Left lung (tissue), 10 donors: ENCODE results near the gene TUBGCP6. TPM values are rescaled to one million over a fixed set of nuclear protein-coding genes. Genes with fewer than 3 reads are reported as not detected.

Source experiments
- ATAC-seq: fragments of 200-7000 bp; cut with Tn5 transposase; one replicate; pipeline ENCODE4 v1.9.1; 2020; ENCODE audit warnings: moderate library complexity
- DNase-seq, 4 donors: peaks; one replicate each; pipeline ENCODE4 v3.0.0-alpha.2; 2013 to 2020
- H3K27ac ChIP-seq, 2 donors: fragments of 200-600 bp; sonication (generic) in 1 of 2; one replicate each; pipeline versions ENCODE4 v1.5.0 to v1.8.0; 2020 to 2021
- H3K27me3 ChIP-seq, 2 donors: fragments of 200-600 bp; sonication (generic) in 1 of 2; one replicate each; pipeline versions ENCODE4 v1.5.0 to v1.8.0; 2020 to 2021
- H3K36me3 ChIP-seq, 2 donors: fragments of 200-600 bp; sonication (generic) in 1 of 2; one replicate each; pipeline versions ENCODE4 v1.5.0 to v1.8.0; 2020 to 2021
- H3K4me1 ChIP-seq, 2 donors: fragments of 200-600 bp; one replicate each; pipeline ENCODE4 v1.8.0; 2021
- H3K4me3 ChIP-seq, 2 donors: fragments of 200-600 bp; sonication (generic) in 1 of 2; one replicate each; pipeline versions ENCODE4 v1.5.0 to v1.8.0; 2020 to 2021; ENCODE audit warnings: mild to moderate bottlenecking in 1 of 2
- H3K9me3 ChIP-seq, 2 donors: fragments of 200-600 bp; sonication (generic) in 1 of 2; one replicate each; pipeline versions ENCODE4 v1.5.0 to v1.8.0; 2020 to 2021
- intact Hi-C, 2 donors: fragments of 100-400 bp; cut with DNase I; formaldehyde crosslinking; loops; one replicate each; pipeline versions ENCODE4 v1.11.2 to v1.14.2; 2022
- polyA plus RNA-seq, 6 donors: library from polyadenylated mRNA; unstranded; fragments of 120-200 nt; gene quantifications; one replicate each; pipeline ENCODE4 v1.2.1, GENCODE V29; 2013; ENCODE audit not compliant: insufficient read length in 6 of 6
- total RNA-seq, 2 donors: library from RNA; stranded (reverse); fragmentation: NEBNext Ultra II Directional; extraction: Animal tissue kit (Norgen Biotek cat#: 25700); gene quantifications; one replicate each; pipeline ENCODE4 v1.2.1, GENCODE V29; 2021
- TF ChIP-seq, protein P1 (sequence below), 2 donors: fragments of 200-600 bp; sonication (generic) in 1 of 2; IDR thresholded peaks; one replicate each; pipeline versions ENCODE4 v1.5.0 to v1.8.0; 2021; ENCODE audit warnings: antibody characterized with exemption in 2 of 2
- donor health status: DM: no; HTN: yes; CAD: no.
- donor health status: DM: no; HTN: no; CAD: no.

Gene TUBGCP6
- total and polyA plus RNA-seq, 8 donors = 37.2 to 50.1 (median 42.7) TPM

DNA sequence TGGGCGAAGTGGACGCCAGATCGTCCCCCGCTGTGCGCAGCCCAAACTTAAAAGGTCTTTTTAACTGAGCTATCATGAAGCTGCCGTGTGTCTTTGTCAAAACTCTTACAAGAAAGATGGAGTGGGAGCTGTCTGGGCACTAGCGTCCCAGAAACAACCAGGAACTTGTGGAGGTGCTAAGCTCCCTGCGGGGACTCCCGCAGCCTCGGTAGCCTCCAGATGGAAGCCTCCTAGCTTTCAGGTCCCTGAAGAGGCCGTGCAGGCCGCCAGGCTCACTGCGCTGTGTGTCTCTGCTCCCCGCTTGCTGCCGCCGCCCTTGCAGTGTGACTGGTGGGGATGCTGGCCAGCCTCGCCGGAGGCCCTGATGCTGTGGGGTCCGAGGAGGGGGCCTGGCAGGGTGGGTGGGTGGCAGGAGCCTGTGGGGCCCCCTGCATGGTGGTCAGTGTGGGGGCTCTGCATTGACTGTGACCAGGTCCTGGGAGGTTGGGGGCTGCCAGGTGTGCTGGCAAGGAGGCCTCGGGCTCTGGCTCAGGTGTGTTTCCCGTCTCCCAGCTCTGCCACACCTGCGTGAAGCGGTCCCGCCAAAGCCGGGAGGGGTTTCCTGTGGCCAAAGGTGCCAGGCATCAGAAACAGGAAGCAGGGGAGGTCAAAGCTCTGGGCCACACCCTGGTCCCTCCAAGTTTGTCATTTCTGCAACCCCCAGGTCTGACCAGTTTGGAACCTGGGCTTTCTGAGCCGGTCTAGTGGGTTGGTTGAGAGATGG, 57.9 kb downstream of the TUBGCP6 start:
- ATAC-seq (no peak), DNase-seq (peak in 1 of 4 donors; percentile 84)
- Histone ChIP-seq H3K9me3 (no peaks in the 10 kb centered on the region), H3K4me1 (peaks cover 24 to 78% of the 10 kb centered on the region in 2 donors), H3K4me3 (peak overlapping the region; percentile 62 to 77), H3K27me3 (no peaks in the 10 kb centered on the region), H3K36me3 (no peaks in the 10 kb centered on the region), H3K27ac (peak overlapping the region; percentile 62 to 77)
- intact Hi-C loops = no loop called here
- TF ChIP-seq, protein P1, sequence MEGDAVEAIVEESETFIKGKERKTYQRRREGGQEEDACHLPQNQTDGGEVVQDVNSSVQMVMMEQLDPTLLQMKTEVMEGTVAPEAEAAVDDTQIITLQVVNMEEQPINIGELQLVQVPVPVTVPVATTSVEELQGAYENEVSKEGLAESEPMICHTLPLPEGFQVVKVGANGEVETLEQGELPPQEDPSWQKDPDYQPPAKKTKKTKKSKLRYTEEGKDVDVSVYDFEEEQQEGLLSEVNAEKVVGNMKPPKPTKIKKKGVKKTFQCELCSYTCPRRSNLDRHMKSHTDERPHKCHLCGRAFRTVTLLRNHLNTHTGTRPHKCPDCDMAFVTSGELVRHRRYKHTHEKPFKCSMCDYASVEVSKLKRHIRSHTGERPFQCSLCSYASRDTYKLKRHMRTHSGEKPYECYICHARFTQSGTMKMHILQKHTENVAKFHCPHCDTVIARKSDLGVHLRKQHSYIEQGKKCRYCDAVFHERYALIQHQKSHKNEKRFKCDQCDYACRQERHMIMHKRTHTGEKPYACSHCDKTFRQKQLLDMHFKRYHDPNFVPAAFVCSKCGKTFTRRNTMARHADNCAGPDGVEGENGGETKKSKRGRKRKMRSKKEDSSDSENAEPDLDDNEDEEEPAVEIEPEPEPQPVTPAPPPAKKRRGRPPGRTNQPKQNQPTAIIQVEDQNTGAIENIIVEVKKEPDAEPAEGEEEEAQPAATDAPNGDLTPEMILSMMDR (IDR thresholded peaks at IDR 0.05) = no peak

DNA sequence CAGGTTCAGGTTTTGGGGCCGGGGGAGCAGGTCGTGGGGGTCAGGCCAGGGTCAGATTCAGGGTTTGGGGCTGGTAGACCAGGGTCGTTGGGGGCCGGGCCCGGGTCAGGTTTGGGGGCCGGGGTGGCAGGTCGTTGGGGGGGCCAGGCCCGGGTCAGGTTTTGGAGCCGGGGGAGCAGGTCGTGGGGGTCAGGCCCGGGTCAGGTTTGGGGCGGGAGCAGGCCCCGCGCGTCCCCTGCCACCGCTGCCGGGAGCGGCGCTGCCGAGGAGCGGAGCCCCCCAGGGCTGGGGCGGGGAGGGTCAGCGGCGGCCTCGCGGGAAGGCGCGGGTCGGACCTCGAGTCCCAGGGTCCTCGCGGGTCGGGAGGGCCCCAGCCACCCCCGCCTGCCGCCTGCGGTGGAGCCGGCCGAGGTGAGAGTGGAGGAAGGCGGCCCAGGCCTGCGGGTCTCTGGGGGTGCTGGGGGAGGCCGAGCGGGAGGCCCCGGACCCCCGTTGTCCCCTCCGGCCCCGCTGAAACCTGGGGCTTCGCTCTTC, 58.6 kb downstream of the TUBGCP6 start:
- no peaks in the 10 kb centered on the region for H3K9me3 ChIP-seq
- H3K27me3 ChIP-seq = no peaks in the 10 kb centered on the region
- no peak for ATAC-seq
- DNase-seq = peak in 1 of 4 donors; percentile 85
- intact Hi-C loops = no loop called here
- no peaks in the 10 kb centered on the region for H3K36me3 ChIP-seq
- H3K4me3 ChIP-seq = peak overlapping the region; percentile 62 to 77
- H3K27ac ChIP-seq = peak overlapping the region; percentile 62 to 77
- TF ChIP-seq, protein P1 (IDR thresholded peaks at IDR 0.05) = no peak
- H3K4me1 ChIP-seq = peaks cover 24 to 71% of the 10 kb centered on the region in 2 donors

DNA sequence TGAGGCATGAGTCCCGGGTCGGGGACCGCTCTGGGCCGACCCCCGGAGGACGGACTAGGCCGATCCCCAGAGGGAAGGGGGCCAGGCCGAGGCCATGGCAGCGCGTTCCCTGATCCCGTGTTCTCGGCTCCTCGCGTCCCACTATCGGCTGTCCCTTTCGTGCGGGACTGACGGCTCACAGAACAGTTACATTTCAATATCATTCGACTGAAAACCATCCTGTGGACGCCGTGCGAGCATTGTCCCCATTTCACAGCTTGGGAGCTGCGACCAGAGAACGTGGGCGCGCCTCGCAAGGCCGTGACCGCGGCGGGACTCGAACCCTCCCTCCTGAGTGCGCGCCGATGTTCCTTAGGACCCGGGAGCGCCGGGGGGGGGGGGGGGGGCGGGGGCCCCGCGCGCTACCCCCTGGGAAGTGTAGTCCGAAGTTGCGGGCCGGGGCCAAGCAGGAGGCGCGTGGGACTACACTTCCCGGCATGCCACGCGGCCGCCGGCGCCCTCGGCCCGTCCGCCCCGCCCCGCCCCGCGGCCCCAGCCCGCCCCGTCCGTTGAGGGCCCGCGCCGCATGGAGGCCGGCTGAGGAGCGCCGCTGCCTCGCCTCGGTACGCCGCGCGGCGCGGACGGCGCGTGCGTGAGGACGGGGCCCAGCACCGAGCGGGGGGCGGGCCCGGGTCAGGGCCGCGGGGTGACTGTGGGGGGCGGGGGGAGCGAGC, 59.3 kb downstream of the TUBGCP6 start, which contains the start of gene TRABD:
TSS of gene TRABD (plus strand) at position 539 of the 713 bp plus-strand sequence. CDS start 7,148 bp downstream, outside the sequence.
- H3K36me3 ChIP-seq = no peaks in the 10 kb centered on the region
- H3K9me3 ChIP-seq = no peaks in the 10 kb centered on the region
- DNase-seq = peak; percentile 73 to 96 (median 92)
- H3K27ac ChIP-seq = peak within 1 kb of the TSS; percentile 62 to 77
- TF ChIP-seq, protein P1 (IDR thresholded peaks at IDR 0.05) = no peak
- H3K4me1 ChIP-seq = peaks cover 24 to 65% of the 10 kb centered on the region in 2 donors
- ATAC-seq = peak; percentile 79
- H3K27me3 ChIP-seq = no peaks in the 10 kb centered on the region
- peak within 1 kb of the TSS; percentile 62 to 77 for H3K4me3 ChIP-seq
- intact Hi-C loops = no loop called here

DNA sequence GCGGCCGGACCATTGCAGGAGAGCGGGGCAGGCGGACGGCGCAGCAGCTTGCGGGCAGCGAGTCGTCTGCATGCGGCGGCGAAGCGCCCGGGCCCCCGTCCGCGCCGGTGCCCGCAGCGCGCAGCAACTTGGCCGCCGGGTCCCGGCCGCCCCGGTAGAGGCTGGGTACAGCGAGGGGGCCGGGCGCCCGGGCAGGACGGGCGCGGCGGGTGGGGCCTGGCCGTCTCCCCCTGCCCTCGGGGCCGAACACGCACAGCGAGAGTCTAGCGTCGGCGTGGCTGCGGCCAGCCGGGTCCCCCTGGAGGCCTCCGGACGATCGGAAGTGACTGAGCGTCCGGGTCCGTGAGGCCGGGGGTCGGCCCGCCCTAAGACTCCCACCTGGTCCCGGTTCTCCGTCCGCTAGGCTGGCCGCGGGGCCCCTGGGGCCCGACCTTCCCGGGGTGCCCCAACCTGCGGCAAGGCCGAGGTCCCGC, 59.9 kb downstream of the TUBGCP6 start:
- ATAC-seq (peak; percentile 0), DNase-seq (peak in 1 of 4 donors; percentile 89)
- H3K27ac ChIP-seq = peak overlapping the region; percentile 33 to 74
- no peaks in the 10 kb centered on the region for H3K9me3 ChIP-seq
- peak overlapping the region; percentile 43 to 77 for H3K4me3 ChIP-seq
- intact Hi-C loops = no loop called here
- no peaks in the 10 kb centered on the region for H3K27me3 ChIP-seq
- peaks cover 22 to 60% of the 10 kb centered on the region in 2 donors for H3K4me1 ChIP-seq
- TF ChIP-seq, protein P1 (IDR thresholded peaks at IDR 0.05) = no peak
- no peaks in the 10 kb centered on the region for H3K36me3 ChIP-seq
